H1 (cell line): ENCODE results near the gene SEMA4F. TPM values are rescaled to one million over a fixed set of nuclear protein-coding genes. Genes with fewer than 3 reads are reported as not detected.

Experiments
- BRCA1 ChIP-seq: IDR thresholded peaks from 2 replicates; pipeline ENCODE4 v1.6.1; 2012; ENCODE audit warnings: low read depth, low read length, improper control_type of control experiment
- CHD2 ChIP-seq: IDR thresholded peaks from 2 replicates; pipeline ENCODE4 v1.6.1; 2012; ENCODE audit warnings: low read length, improper control_type of control experiment
- HDAC6 ChIP-seq: IDR thresholded peaks from one replicate; pipeline ENCODE4 v1.7.1; 2012; ENCODE audit warnings: low read depth, mild to moderate bottlenecking, inconsistent platforms, low read length, moderate library complexity
- KDM5A ChIP-seq: fragments of 200-600 bp; IDR thresholded peaks from 2 replicates; pipeline ENCODE4 v1.7.1; 2012; ENCODE audit warnings: mild to moderate bottlenecking, low read length, inconsistent platforms, mixed read lengths
- SIN3A ChIP-seq, 2 experiments: IDR thresholded peaks in 1 of 2; conservative IDR thresholded peaks in 1 of 2; 2 replicates each; pipeline ENCODE4 v1.6.1; 2011 to 2012; ENCODE audit warnings: low read length in 2 of 2, improper control_type of control experiment in 1 of 2, low read depth in 1 of 2, mild to moderate bottlenecking in 1 of 2
- SIX5 ChIP-seq: IDR thresholded peaks from 2 replicates; pipeline ENCODE4 v1.6.1; 2011; ENCODE audit warnings: mild to moderate bottlenecking, low read depth, low read length
- SP1 ChIP-seq: IDR thresholded peaks from 2 replicates; pipeline ENCODE4 v1.6.1; 2011; ENCODE audit warnings: low read depth, low read length
- TAF1 ChIP-seq: IDR thresholded peaks from 2 replicates; pipeline ENCODE4 v1.6.1; 2011; ENCODE audit warnings: mild to moderate bottlenecking, low read depth, low read length
- TAF7 ChIP-seq: optimal IDR thresholded peaks from 2 replicates; pipeline ENCODE3; 2011; ENCODE audit warnings: low read depth, mild to moderate bottlenecking, inconsistent platforms, low read length, moderate library complexity, borderline replicate concordance
- polyA plus RNA-seq, 7 experiments: library from polyadenylated mRNA; depleted of rRNA in 3 of 7; stranded (reverse) in 5 of 7; unstranded in 2 of 7; fragments of >200 nt in 5 of 7; fragments of 200-250 nt in 2 of 7; gene quantifications; 1 replicate in 5 of 7; 2 replicates in 1 of 7; 4 replicates in 1 of 7; pipeline versions ENCODE4 v1.2.1 to v1.2.3, GENCODE V29; 2011 to 2013; ENCODE audit warnings: missing spikeins in 2 of 7, mixed read lengths in 2 of 7
- total RNA-seq: library from RNA; stranded (reverse); fragmentation: NEBNext Ultra II Directional; extraction: Animal tissue kit (Norgen Biotek cat#: 25700); gene quantifications from 2 replicates; pipeline ENCODE4 v1.2.1, GENCODE V29; 2021
- TF ChIP-seq, protein P1 (sequence below): fragments of 300-600 bp; sonication (generic); IDR thresholded peaks from 2 replicates; pipeline ENCODE4 v1.7.1; 2012; ENCODE audit warnings: low read length, moderate library complexity, mild to moderate bottlenecking, inconsistent platforms; ENCODE audit not compliant: insufficient replicate concordance

SEMA4F gene
- total and polyA plus RNA-seq, 2 of the 8 experiments (the other 6 are each of a cell fraction or from before 2014, with no cell fraction given): 3.3 to 3.4 TPM

DNA sequence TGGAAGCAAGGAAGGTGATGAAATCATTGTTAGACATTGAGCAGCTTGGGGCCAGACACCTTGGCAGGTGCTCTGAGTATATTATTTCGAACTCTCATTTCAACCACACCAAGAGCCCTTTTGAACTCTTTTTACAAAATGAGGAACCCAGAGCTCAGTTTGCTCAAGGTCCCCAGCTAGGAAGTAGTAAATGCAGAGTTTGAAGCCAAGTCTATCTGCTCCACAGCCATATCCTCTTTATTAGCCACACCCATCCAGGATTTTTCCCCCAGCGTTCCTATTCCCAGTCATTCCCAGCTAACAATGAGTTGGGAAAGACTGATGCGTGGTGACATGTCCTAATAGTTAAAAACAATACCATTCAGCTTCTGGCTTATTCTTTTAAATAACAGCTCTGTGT lies 40.2 kb downstream of the SEMA4F start (continued):
- TF ChIP-seq, protein P1, sequence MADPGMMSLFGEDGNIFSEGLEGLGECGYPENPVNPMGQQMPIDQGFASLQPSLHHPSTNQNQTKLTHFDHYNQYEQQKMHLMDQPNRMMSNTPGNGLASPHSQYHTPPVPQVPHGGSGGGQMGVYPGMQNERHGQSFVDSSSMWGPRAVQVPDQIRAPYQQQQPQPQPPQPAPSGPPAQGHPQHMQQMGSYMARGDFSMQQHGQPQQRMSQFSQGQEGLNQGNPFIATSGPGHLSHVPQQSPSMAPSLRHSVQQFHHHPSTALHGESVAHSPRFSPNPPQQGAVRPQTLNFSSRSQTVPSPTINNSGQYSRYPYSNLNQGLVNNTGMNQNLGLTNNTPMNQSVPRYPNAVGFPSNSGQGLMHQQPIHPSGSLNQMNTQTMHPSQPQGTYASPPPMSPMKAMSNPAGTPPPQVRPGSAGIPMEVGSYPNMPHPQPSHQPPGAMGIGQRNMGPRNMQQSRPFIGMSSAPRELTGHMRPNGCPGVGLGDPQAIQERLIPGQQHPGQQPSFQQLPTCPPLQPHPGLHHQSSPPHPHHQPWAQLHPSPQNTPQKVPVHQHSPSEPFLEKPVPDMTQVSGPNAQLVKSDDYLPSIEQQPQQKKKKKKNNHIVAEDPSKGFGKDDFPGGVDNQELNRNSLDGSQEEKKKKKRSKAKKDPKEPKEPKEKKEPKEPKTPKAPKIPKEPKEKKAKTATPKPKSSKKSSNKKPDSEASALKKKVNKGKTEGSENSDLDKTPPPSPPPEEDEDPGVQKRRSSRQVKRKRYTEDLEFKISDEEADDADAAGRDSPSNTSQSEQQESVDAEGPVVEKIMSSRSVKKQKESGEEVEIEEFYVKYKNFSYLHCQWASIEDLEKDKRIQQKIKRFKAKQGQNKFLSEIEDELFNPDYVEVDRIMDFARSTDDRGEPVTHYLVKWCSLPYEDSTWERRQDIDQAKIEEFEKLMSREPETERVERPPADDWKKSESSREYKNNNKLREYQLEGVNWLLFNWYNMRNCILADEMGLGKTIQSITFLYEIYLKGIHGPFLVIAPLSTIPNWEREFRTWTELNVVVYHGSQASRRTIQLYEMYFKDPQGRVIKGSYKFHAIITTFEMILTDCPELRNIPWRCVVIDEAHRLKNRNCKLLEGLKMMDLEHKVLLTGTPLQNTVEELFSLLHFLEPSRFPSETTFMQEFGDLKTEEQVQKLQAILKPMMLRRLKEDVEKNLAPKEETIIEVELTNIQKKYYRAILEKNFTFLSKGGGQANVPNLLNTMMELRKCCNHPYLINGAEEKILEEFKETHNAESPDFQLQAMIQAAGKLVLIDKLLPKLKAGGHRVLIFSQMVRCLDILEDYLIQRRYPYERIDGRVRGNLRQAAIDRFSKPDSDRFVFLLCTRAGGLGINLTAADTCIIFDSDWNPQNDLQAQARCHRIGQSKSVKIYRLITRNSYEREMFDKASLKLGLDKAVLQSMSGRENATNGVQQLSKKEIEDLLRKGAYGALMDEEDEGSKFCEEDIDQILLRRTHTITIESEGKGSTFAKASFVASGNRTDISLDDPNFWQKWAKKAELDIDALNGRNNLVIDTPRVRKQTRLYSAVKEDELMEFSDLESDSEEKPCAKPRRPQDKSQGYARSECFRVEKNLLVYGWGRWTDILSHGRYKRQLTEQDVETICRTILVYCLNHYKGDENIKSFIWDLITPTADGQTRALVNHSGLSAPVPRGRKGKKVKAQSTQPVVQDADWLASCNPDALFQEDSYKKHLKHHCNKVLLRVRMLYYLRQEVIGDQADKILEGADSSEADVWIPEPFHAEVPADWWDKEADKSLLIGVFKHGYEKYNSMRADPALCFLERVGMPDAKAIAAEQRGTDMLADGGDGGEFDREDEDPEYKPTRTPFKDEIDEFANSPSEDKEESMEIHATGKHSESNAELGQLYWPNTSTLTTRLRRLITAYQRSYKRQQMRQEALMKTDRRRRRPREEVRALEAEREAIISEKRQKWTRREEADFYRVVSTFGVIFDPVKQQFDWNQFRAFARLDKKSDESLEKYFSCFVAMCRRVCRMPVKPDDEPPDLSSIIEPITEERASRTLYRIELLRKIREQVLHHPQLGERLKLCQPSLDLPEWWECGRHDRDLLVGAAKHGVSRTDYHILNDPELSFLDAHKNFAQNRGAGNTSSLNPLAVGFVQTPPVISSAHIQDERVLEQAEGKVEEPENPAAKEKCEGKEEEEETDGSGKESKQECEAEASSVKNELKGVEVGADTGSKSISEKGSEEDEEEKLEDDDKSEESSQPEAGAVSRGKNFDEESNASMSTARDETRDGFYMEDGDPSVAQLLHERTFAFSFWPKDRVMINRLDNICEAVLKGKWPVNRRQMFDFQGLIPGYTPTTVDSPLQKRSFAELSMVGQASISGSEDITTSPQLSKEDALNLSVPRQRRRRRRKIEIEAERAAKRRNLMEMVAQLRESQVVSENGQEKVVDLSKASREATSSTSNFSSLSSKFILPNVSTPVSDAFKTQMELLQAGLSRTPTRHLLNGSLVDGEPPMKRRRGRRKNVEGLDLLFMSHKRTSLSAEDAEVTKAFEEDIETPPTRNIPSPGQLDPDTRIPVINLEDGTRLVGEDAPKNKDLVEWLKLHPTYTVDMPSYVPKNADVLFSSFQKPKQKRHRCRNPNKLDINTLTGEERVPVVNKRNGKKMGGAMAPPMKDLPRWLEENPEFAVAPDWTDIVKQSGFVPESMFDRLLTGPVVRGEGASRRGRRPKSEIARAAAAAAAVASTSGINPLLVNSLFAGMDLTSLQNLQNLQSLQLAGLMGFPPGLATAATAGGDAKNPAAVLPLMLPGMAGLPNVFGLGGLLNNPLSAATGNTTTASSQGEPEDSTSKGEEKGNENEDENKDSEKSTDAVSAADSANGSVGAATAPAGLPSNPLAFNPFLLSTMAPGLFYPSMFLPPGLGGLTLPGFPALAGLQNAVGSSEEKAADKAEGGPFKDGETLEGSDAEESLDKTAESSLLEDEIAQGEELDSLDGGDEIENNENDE: no peak
- TF ChIP-seq SIX5 (no peak), TAF1 (no peak), SIN3A (conservative IDR thresholded peaks at IDR 0.05 in 1 of 2, IDR thresholded peaks at IDR 0.05 in 1 of 2; ENCODE audit: low read depth in 1 of 2, low read length in 2 of 2) (no peak), CHD2 (no peak), SP1 (no peak), KDM5A (no peak), HDAC6 (no peak), BRCA1 (no peak), TAF7 (no peak)
